Adrenal gland (tissue), 12 donors: Measurements from ENCODE around the gene DLGAP1. TPM values are rescaled to one million over a fixed set of nuclear protein-coding genes. Genes with fewer than 3 reads are reported as not detected.
A peak's percentile ranks its signal among the peaks of the same experiment; 100 is the strongest.

Source experiments
- DNase-seq, 7 donors: peaks; one replicate each; pipeline ENCODE4 v3.0.0-alpha.2; 2019 to 2020
- H3K27ac ChIP-seq, 5 donors: fragments of 200-600 bp; sonication (generic) in 4 of 5; 1 replicate in 3 of 5; 2 replicates in 2 of 5; pipeline versions ENCODE4 v1.5.1 to v1.8.0; 2016 to 2020; ENCODE audit warnings: mild to moderate bottlenecking in 1 of 5
- H3K27me3 ChIP-seq: fragments of 200-600 bp; 2 replicates; pipeline ENCODE4 v1.8.0; 2021
- H3K36me3 ChIP-seq, 2 donors: fragments of 200-600 bp; replicated peaks in 1 of 2; 1 replicate in 1 of 2; 2 replicates in 1 of 2; pipeline versions ENCODE4 v1.5.1 to v1.8.0; 2018 to 2022
- H3K4me1 ChIP-seq, 2 donors: fragments of 200-600 bp; replicated peaks in 1 of 2; 1 replicate in 1 of 2; 2 replicates in 1 of 2; pipeline versions ENCODE4 v1.5.1 to v1.8.0; 2018 to 2021
- H3K4me3 ChIP-seq, 4 donors: fragments of 200-600 bp; sonication (generic) in 3 of 4; one replicate each; pipeline ENCODE4 v1.5.1; 2016 to 2018
- H3K9me3 ChIP-seq, 3 donors: fragments of 200-600 bp; sonication (generic) in 1 of 3; replicated peaks in 1 of 3; 1 replicate in 2 of 3; 2 replicates in 1 of 3; pipeline versions ENCODE4 v1.5.1 to v1.8.0; 2016 to 2021
- POLR2A ChIP-seq, 2 donors: fragments of 450-650 bp; IDR thresholded peaks; one replicate each; pipeline ENCODE4 v1.6.1; 2017; ENCODE audit warnings: antibody characterized with exemption in 2 of 2, mild to moderate bottlenecking in 2 of 2, moderate library complexity in 1 of 2
- WGBS, 4 donors: extraction: QIAGEN DNeasy Blood & Tissue Kit in 2 of 4; methylation state at CpG; one replicate each; pipeline versions ENCODE4 v1.1.5 to v1.1.7; 2013 to 2017; 5-methylcytosine and 5-hydroxymethylcytosine counted together
- intact Hi-C, 2 donors: fragments of 100-400 bp; cut with DNase I; formaldehyde crosslinking; loops; one replicate each; pipeline versions ENCODE4 v1.14.1 to v1.15.0; 2022 to 2023
- polyA plus RNA-seq, 3 donors: library from polyadenylated mRNA; stranded (reverse); fragments of 200-250 nt in 2 of 3; fragments of 350-450 nt in 1 of 3; fragmentation: Illumina TruSeq in 1 of 3; extraction: RNeasy Lipid Tissue Mini Kit (QIAGEN cat#74804) in 1 of 3; gene quantifications; one replicate each; pipeline ENCODE4 v1.2.3, GENCODE V29; 2013 to 2014
- total RNA-seq, 9 donors: library from RNA; depleted of rRNA in 4 of 9; stranded (reverse); fragments of >200 nt in 4 of 9; fragments of 120-200 nt in 1 of 9; fragmentation: NEBNext Ultra II Directional in 1 of 9; extraction: Animal tissue kit (Norgen Biotek cat#: 25700) in 1 of 9; gene quantifications; one replicate each; pipeline versions ENCODE4 v1.1.0 to v1.2.4, GENCODE V29; 2013 to 2023
- TF ChIP-seq, protein P1 (sequence below), 6 experiments: fragments of 450-650 bp in 4 of 6; fragments of 200-600 bp in 2 of 6; sonication (generic) in 1 of 6; IDR thresholded peaks; 1 replicate in 5 of 6; 2 replicates in 1 of 6; pipeline versions ENCODE4 v1.5.1 to v1.8.0; 2016 to 2021; ENCODE audit warnings: antibody characterized with exemption in 6 of 6, mild to moderate bottlenecking in 2 of 6, moderate library complexity in 1 of 6
- donor health status: healthy with polysubstance abuse.
- donor health status: Bipolar disorder and iron deficiency.
- donor health status: DM: yes; HTN: yes; CAD: no.
- donor health status: DM: no; HTN: no; CAD: no.
- donor health status: DM: no; HTN: no; CAD: no.
- donor health status: DM: yes; HTN: yes; CAD: no.

DLGAP1 gene
- total and polyA plus RNA-seq, 12 donors, result 1.7 to 30.9 (median 12.9) TPM

DNA sequence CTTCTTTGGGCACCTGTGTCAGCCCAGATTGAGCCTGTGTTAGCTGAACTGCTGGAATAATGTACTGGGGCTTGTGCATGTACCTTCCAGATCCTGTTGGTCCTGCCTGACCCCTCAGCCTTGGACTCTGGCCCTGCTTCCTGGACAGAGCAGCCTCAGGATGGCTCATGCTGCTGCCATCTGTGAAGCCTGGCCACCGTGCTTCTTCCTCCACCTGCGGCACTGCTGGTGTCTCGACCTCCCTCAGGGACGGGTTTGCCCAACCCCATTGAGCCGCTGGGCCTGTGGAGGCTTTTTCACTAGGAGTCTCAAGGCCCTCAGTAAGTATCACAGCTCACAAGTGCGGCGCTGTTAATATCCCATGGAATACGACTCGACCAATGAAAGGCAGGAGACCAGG, 662.4 kb downstream of the DLGAP1 start:
- no peak for TF ChIP-seq POLR2A (IDR thresholded peaks at IDR 0.05)
- TF ChIP-seq, protein P1, sequence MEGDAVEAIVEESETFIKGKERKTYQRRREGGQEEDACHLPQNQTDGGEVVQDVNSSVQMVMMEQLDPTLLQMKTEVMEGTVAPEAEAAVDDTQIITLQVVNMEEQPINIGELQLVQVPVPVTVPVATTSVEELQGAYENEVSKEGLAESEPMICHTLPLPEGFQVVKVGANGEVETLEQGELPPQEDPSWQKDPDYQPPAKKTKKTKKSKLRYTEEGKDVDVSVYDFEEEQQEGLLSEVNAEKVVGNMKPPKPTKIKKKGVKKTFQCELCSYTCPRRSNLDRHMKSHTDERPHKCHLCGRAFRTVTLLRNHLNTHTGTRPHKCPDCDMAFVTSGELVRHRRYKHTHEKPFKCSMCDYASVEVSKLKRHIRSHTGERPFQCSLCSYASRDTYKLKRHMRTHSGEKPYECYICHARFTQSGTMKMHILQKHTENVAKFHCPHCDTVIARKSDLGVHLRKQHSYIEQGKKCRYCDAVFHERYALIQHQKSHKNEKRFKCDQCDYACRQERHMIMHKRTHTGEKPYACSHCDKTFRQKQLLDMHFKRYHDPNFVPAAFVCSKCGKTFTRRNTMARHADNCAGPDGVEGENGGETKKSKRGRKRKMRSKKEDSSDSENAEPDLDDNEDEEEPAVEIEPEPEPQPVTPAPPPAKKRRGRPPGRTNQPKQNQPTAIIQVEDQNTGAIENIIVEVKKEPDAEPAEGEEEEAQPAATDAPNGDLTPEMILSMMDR (IDR thresholded peaks at IDR 0.05), result no peak
- intact Hi-C loops, result no loop called here
- Histone ChIP-seq H3K9me3 (no peaks in the 10 kb centered on the region), H3K27ac (no peak overlapping the region), H3K27me3 (no peaks in the 10 kb centered on the region), H3K4me1 (peaks cover 0 to 14% of the 10 kb centered on the region in 2 donors), H3K36me3 (no peaks in the 10 kb centered on the region), H3K4me3 (no peak overlapping the region)
- 94 to 98% (median 97%) methylated on average over 9 of the region's 9 CpGs for WGBS, 4 donors
- no peak for DNase-seq

DNA sequence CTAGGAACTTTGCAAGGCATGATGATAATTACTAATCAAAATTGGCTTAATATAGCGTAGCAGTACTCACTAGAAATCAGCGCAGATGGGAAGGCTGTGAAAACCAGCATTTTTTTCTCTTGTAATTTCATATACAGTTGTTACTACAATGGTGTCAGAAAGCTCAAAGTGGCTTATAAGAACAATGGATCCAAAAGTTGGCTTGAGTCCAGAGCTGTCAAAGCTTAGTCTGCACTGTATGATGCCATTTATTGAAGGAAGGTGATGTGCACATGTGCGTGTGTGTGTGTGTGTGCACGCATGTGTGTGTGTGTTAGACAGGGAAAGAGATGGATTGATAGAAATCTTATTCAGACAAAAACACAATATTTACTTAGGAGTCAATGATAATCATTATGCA, 663.9 kb downstream of the DLGAP1 start:
- no peaks in the 10 kb centered on the region for H3K27me3 ChIP-seq
- H3K9me3 ChIP-seq, result no peaks in the 10 kb centered on the region
- H3K27ac ChIP-seq, result no peak overlapping the region
- intact Hi-C loops, result no loop called here
- DNase-seq, result no peak
- H3K4me3 ChIP-seq, result no peak overlapping the region
- H3K4me1 ChIP-seq, result peaks cover 0 to 14% of the 10 kb centered on the region in 2 donors
- WGBS, 4 donors, result 62 to 74% (median 72%) methylated on average over 4 of the region's 4 CpGs
- H3K36me3 ChIP-seq, result no peaks in the 10 kb centered on the region
- no peak for TF ChIP-seq POLR2A (IDR thresholded peaks at IDR 0.05)
- TF ChIP-seq, protein P1 (IDR thresholded peaks at IDR 0.05), result no peak

DNA sequence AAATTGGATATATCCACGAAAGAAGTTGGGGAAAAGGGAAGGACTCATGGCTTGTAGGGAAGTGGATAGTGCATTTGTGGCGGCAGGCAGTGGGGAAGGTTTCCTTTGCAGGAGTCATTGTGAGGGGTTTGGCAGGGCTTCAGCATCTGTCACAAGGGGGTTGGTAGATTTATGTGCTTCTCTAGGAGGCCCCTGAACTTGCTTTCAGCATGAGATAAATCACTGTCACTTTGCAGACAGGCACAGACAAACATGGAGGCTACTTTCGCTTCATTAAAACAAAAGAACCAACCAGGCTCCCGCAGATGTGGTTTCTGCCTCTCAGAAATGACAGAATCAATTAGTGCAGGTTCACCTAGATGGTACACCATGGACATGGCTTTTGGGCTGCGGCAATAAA, 664.4 kb downstream of the DLGAP1 start:
- Histone ChIP-seq H3K9me3 (no peaks in the 10 kb centered on the region), H3K4me3 (no peak overlapping the region), H3K27me3 (no peaks in the 10 kb centered on the region), H3K27ac (no peak overlapping the region), H3K36me3 (no peaks in the 10 kb centered on the region), H3K4me1 (peaks cover 0 to 14% of the 10 kb centered on the region in 2 donors)
- DNase-seq, result peak in 2 of 7 donors; percentile 11 to 42
- TF ChIP-seq, protein P1 (IDR thresholded peaks at IDR 0.05), result no peak
- WGBS, 4 donors, result 32 to 50% (median 37%) methylated on average over 4 to 5 of the region's 5 CpGs
- intact Hi-C loops, result no loop called here

DNA sequence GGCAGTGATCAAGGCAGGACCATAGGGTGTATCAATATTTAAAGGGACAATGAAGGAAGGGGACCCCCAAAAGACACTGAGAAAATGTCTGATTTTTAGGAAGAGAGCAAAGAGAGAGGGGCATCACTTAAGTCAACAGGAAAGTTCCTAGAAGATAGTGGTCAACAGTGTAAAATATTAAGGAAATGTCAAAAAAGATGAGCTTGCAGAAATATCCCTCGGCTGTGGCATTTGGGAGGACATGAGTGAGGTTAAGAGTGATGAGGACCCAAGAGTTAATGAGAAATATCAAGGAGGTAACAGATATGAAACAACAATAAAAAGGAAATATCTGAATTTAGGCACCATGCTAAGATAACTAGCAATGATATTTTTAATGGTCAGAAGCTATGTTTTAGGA, 665.6 kb downstream of the DLGAP1 start:
- no peak overlapping the region for H3K27ac ChIP-seq
- H3K4me3 ChIP-seq, result no peak overlapping the region
- intact Hi-C loops, result no loop called here
- no peak for TF ChIP-seq POLR2A (IDR thresholded peaks at IDR 0.05)
- TF ChIP-seq, protein P1 (IDR thresholded peaks at IDR 0.05), result no peak
- H3K27me3 ChIP-seq, result no peaks in the 10 kb centered on the region
- H3K9me3 ChIP-seq, result no peaks in the 10 kb centered on the region
- no peak for DNase-seq
- peaks cover 0 to 14% of the 10 kb centered on the region in 2 donors for H3K4me1 ChIP-seq
- 71 to 90% (median 80%) methylated on average over 1 of the region's 1 CpG for WGBS, 4 donors
- no peaks in the 10 kb centered on the region for H3K36me3 ChIP-seq
